HepG2 (cell line): ENCODE measurements around the gene CDH13. TPM values are rescaled to one million over a fixed set of nuclear protein-coding genes. Genes with fewer than 3 reads are reported as not detected.
A peak's percentile ranks its signal among the peaks of the same experiment; 100 is the strongest.

Experiments
- DNMT1 ChIP-seq: sonication (generic); formaldehyde crosslinking; IDR thresholded peaks from 2 replicates; pipeline ENCODE4 v1.5.1; 2020; ENCODE audit warnings: mild to moderate bottlenecking, missing genetic modification reagents
- GATAD1 ChIP-seq: IDR thresholded peaks from 2 replicates; pipeline ENCODE4 v1.6.1; 2016; ENCODE audit warnings: missing genetic modification reagents, missing compliant biosample characterization
- JUNB ChIP-seq: sonication (generic); formaldehyde crosslinking; IDR thresholded peaks from 2 replicates; pipeline ENCODE4 v1.8.0; 2022; ENCODE audit warnings: missing genetic modification reagents, mild to moderate bottlenecking, borderline replicate concordance
- KLF9 ChIP-seq: IDR thresholded peaks from 2 replicates; pipeline ENCODE4 v1.6.1; 2016; ENCODE audit warnings: low read depth
- MAF1 ChIP-seq: sonication (generic); formaldehyde crosslinking; IDR thresholded peaks from 2 replicates; pipeline ENCODE4 v1.5.0; 2020; ENCODE audit warnings: missing genetic modification reagents, borderline replicate concordance
- NFIC ChIP-seq: IDR thresholded peaks from 2 replicates; pipeline ENCODE4 v1.6.1; 2012; ENCODE audit warnings: mild to moderate bottlenecking, low read length, inconsistent platforms
- POGK ChIP-seq: sonication (generic); formaldehyde crosslinking; conservative IDR thresholded peaks from 2 replicates; pipeline ENCODE4 v1.8.0; 2022; ENCODE audit warnings: mild to moderate bottlenecking, moderate library complexity, missing genetic modification reagents
- PREB ChIP-seq: sonication (generic); formaldehyde crosslinking; IDR thresholded peaks from 2 replicates; pipeline ENCODE4 v1.4.0; 2020; ENCODE audit warnings: missing genetic modification reagents
- SOX6 ChIP-seq, 2 experiments: fragments of 450-650 bp in 1 of 2; sonication (generic) in 1 of 2; formaldehyde crosslinking in 1 of 2; IDR thresholded peaks; 2 replicates each; pipeline versions ENCODE4 v1.4.0 to v1.6.1; 2017 to 2020; ENCODE audit warnings: antibody characterized with exemption in 1 of 2, mild to moderate bottlenecking in 1 of 2, missing genetic modification reagents in 1 of 2
- TBX2 ChIP-seq: sonication (generic); formaldehyde crosslinking; IDR thresholded peaks from 2 replicates; pipeline ENCODE4 v1.5.0; 2020; ENCODE audit warnings: missing genetic modification reagents, mild to moderate bottlenecking, borderline replicate concordance
- TGIF2 ChIP-seq: IDR thresholded peaks from 2 replicates; pipeline ENCODE4 v1.6.1; 2016; ENCODE audit warnings: control low read depth, missing compliant biosample characterization
- THAP9 ChIP-seq: sonication (generic); formaldehyde crosslinking; IDR thresholded peaks from 2 replicates; pipeline ENCODE4; 2020; ENCODE audit warnings: missing genetic modification reagents, mild to moderate bottlenecking, borderline replicate concordance
- ZBTB38 ChIP-seq: sonication (generic); formaldehyde crosslinking; IDR thresholded peaks from 2 replicates; pipeline ENCODE4 v1.5.1; 2020; ENCODE audit warnings: mild to moderate bottlenecking, missing genetic modification reagents
- ZMAT5 ChIP-seq: sonication (generic); formaldehyde crosslinking; IDR thresholded peaks from 2 replicates; pipeline ENCODE4 v1.5.0; 2020; ENCODE audit warnings: mild to moderate bottlenecking, low read depth, missing genetic modification reagents, borderline replicate concordance
- ZNF20 ChIP-seq: sonication (generic); formaldehyde crosslinking; IDR thresholded peaks from 2 replicates; pipeline ENCODE4 v1.4.0; 2020; ENCODE audit warnings: mild to moderate bottlenecking, moderate library complexity, missing genetic modification reagents
- ZNF292 ChIP-seq: sonication (generic); formaldehyde crosslinking; IDR thresholded peaks from 2 replicates; pipeline ENCODE4 v1.8.1; 2022; ENCODE audit warnings: mild to moderate bottlenecking, low read depth, missing genetic modification reagents, borderline replicate concordance
- ZNF335 ChIP-seq: sonication (generic); formaldehyde crosslinking; IDR thresholded peaks from 2 replicates; pipeline ENCODE4 v1.4.0; 2020; ENCODE audit warnings: missing genetic modification reagents
- ZNF33A ChIP-seq: sonication (generic); formaldehyde crosslinking; IDR thresholded peaks from 2 replicates; pipeline ENCODE4 v1.5.1; 2020; ENCODE audit warnings: missing genetic modification reagents, mild to moderate bottlenecking, moderate library complexity, borderline replicate concordance
- ZNF362 ChIP-seq: sonication (generic); formaldehyde crosslinking; IDR thresholded peaks from 2 replicates; pipeline ENCODE4 v1.4.0; 2020; ENCODE audit warnings: missing genetic modification reagents, mild to moderate bottlenecking, borderline replicate concordance
- ZNF746 ChIP-seq: sonication (generic); formaldehyde crosslinking; IDR thresholded peaks from 2 replicates; pipeline ENCODE4 v1.8.0; 2022; ENCODE audit warnings: mild to moderate bottlenecking, missing genetic modification reagents
- polyA plus RNA-seq, 8 experiments: library from polyadenylated mRNA; depleted of rRNA in 3 of 8; stranded (reverse) in 7 of 8; unstranded in 1 of 8; fragments of >200 nt; fragmentation: Illumina TruSeq in 4 of 8; extraction: Trizol in 4 of 8; gene quantifications; 2 replicates each; pipeline versions ENCODE4 v1.2.1 to v1.2.3, GENCODE V29; 2011 to 2016; ENCODE audit warnings: low read depth in 4 of 8, missing spikeins in 1 of 8, mixed read lengths in 1 of 8; ENCODE audit not compliant: insufficient read depth in 1 of 8
- total RNA-seq, 5 experiments: library from RNA; depleted of rRNA; stranded (reverse); fragments of >200 nt; fragmentation: Illumina TruSeq; extraction: Trizol; gene quantifications; 2 replicates each; pipeline ENCODE4 v1.2.3, GENCODE V29; 2016; ENCODE audit warnings: low read depth in 1 of 5

The CDH13 gene
- total and polyA plus RNA-seq, 2 of the 13 experiments (the other 11 are each of a cell fraction or from before 2014, with no cell fraction given) = not detected

DNA sequence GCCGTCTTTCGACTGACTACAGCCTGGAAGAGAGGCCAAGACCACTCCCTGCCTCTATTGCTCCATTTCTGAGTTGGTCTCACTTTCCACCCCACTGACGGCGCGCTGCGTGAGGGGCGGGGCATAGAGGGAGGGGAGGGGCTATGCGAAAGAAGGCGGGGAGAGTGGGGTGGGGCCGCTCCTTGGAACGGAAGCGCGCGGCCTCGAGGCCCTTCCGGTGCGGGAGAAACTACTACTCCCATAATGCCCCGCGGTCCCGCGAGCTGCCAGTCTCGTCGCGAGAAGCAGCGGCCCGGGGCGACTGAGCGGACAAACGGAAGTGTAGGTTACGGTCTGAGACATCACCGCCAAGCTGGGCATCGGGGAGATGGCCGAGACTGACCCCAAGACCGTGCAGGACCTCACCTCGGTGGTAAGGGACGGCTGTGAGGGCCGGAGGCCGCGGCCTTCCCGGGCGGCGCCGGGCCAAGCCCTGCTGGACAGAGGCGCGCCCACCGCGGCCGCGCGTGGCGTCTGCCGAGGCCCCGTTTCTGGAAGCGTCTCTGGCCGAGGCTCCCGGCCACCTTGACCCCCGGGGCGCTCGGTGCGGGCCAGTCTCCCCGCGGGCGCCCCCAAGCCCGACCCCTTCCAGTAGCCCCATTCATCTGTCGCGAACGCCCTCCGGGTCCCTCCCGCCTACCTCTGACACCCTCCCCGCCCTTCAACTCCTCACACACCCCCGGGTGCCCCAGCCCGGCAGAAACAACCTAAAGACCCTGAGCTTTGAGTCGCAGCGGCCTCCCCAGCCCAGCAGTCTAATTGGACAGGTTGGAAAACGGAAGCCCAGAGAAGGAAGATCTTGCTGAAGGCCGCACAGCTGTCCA lies 1181.2 kb downstream of the CDH13 start, which contains the start of gene HSBP1 (continued):
- TF ChIP-seq THAP9 = no peak
- no peak for TF ChIP-seq SOX6 (IDR thresholded peaks at IDR 0.05)
- TF ChIP-seq SOX6 (CRISPR knock-in tag; IDR thresholded peaks at IDR 0.05) = 0 out of 2 replicates have a peak, but pooled peaks have one; percentile 14
- peak; percentile 62; the same call in 1 of the 2 replicates for TF ChIP-seq PREB (CRISPR knock-in tag)
- TF ChIP-seq ZNF335 = no peak
- TF ChIP-seq ZMAT5 (CRISPR knock-in tag) = no peak
- TF ChIP-seq DNMT1 (CRISPR knock-in tag) = no peak
- no peak for TF ChIP-seq ZNF292
- TF ChIP-seq ZNF20 (CRISPR knock-in tag) = no peak
- peak; percentile 72 for TF ChIP-seq ZBTB38 (CRISPR knock-in tag)
- no peak; the same call in 1 of the 2 replicates for TF ChIP-seq POGK (CRISPR knock-in tag)
- peak; percentile 42; the same call in 1 of the 2 replicates for TF ChIP-seq TBX2 (CRISPR knock-in tag)
- TF ChIP-seq TGIF2 (CRISPR knock-in tag) = 0 out of 2 replicates have a peak, but pooled peaks have one; percentile 17
- no peak for TF ChIP-seq MAF1 (CRISPR knock-in tag)
- TF ChIP-seq JUNB (CRISPR knock-in tag) = no peak
- TF ChIP-seq ZNF33A = no peak
- TF ChIP-seq ZNF746 (CRISPR knock-in tag) = peak; percentile 33; the same call in 1 of the 2 replicates
- TF ChIP-seq KLF9 (CRISPR knock-in tag) = no peak
- TF ChIP-seq ZNF362 (CRISPR knock-in tag) = no peak; the same call in 1 of the 2 replicates
- TF ChIP-seq GATAD1 (CRISPR knock-in tag) = peak; percentile 85
- no peak for TF ChIP-seq NFIC
